PC-3 (cell line): ENCODE data around the gene NET1. TPM values are rescaled to one million over a fixed set of nuclear protein-coding genes. Genes with fewer than 3 reads are reported as not detected.

Experiments used
- ATAC-seq: fragments of 200-7000 bp; cut with Tn5 transposase; 2 replicates; pipeline ENCODE4 v1.9.1; 2020; ENCODE audit warnings: mild to moderate bottlenecking, moderate library complexity
- BruUV-seq: library from RNA; stranded (reverse); fragments of 400-500 nt; replicated peaks from 2 replicates; lab custom pipeline; 2021; lab: Mats Ljungman, UMichigan
- CTCF ChIA-PET: fragments of 300-600 bp; sonication (Branson Sonifier 250); formaldehyde crosslinking; loops from one replicate; lab custom pipeline; 2022; ENCODE audit warnings: antibody characterized with exemption; lab: Charles Lee
- POLR2A ChIA-PET: fragments of 300-600 bp; sonication (Branson Sonifier 250); formaldehyde crosslinking; loops from one replicate; lab custom pipeline; 2022; ENCODE audit warnings: antibody characterized with exemption; ENCODE audit not compliant: unreplicated experiment; lab: Charles Lee
- DNase-seq: peaks from one replicate; pipeline ENCODE4 v3.0.0-alpha.2; 2015
- H2AFZ ChIP-seq: fragments of 300-600 bp; sonication (generic); 2 replicates; pipeline ENCODE4 v1.6.0; 2016; ENCODE audit warnings: antibody characterized with exemption, low read length
- H3F3A ChIP-seq: fragments of 300-600 bp; sonication (generic); one replicate; pipeline ENCODE4 v1.6.0; 2017; ENCODE audit warnings: antibody characterized with exemption, low read length, control low read depth, mild to moderate bottlenecking; ENCODE audit not compliant: unreplicated experiment
- H3K27ac ChIP-seq: fragments of 300-600 bp; sonication (generic); 2 replicates; pipeline ENCODE4 v1.5.1; 2016; ENCODE audit warnings: mild to moderate bottlenecking, low read length
- H3K27me3 ChIP-seq: fragments of 300-600 bp; sonication (generic); 2 replicates; pipeline ENCODE4 v1.6.1; 2016; ENCODE audit warnings: low read length, mixed read lengths
- H3K36me3 ChIP-seq: fragments of 300-600 bp; sonication (generic); 2 replicates; pipeline ENCODE4 v1.6.1; 2016; ENCODE audit warnings: low read depth, mixed run types, low read length, mixed read lengths
- H3K4me1 ChIP-seq: fragments of 300-600 bp; sonication (generic); 2 replicates; pipeline ENCODE4 v1.5.1; 2016; ENCODE audit warnings: low read length; ENCODE audit not compliant: insufficient read depth
- H3K4me2 ChIP-seq: fragments of 300-600 bp; sonication (generic); 2 replicates; pipeline ENCODE4 v1.6.0; 2016; ENCODE audit warnings: low read length
- H3K4me3 ChIP-seq: fragments of 300-600 bp; sonication (generic); 2 replicates; pipeline ENCODE4 v1.5.1; 2016; ENCODE audit warnings: mild to moderate bottlenecking, low read length, mixed read lengths
- H3K79me2 ChIP-seq: fragments of 300-600 bp; sonication (generic); 2 replicates; pipeline ENCODE4 v1.6.1; 2017; ENCODE audit warnings: low read length, mixed read lengths
- H3K9ac ChIP-seq: fragments of 300-600 bp; sonication (generic); 2 replicates; pipeline ENCODE4 v1.6.0; 2016; ENCODE audit warnings: mild to moderate bottlenecking, low read length
- H3K9me2 ChIP-seq: fragments of 300-600 bp; sonication (generic); replicated peaks from 2 replicates; pipeline ENCODE4 v1.6.1; 2016; ENCODE audit warnings: mixed run types, low read length, mixed read lengths
- H3K9me3 ChIP-seq: fragments of 300-600 bp; sonication (generic); 2 replicates; pipeline ENCODE4 v1.6.1; 2016; ENCODE audit warnings: low read length, mixed read lengths
- H4K20me1 ChIP-seq: fragments of 300-600 bp; sonication (generic); 2 replicates; pipeline ENCODE4 v1.6.1; 2016; ENCODE audit warnings: low read length, mixed read lengths
- EZH2 ChIP-seq: fragments of 300-600 bp; sonication (generic); IDR thresholded peaks from one replicate; pipeline ENCODE4 v1.6.1; 2017; ENCODE audit warnings: antibody characterized with exemption, mild to moderate bottlenecking, low read length; ENCODE audit not compliant: unreplicated experiment
- EZH2phosphoT487 ChIP-seq: fragments of 300-600 bp; sonication (generic); IDR thresholded peaks from 2 replicates; pipeline ENCODE4 v1.6.1; 2018; ENCODE audit warnings: mild to moderate bottlenecking, antibody characterized with exemption, low read length, borderline replicate concordance
- intact Hi-C: fragments of 100-400 bp; cut with micrococcal nuclease; formaldehyde crosslinking; loops from 2 replicates; pipeline ENCODE4 v1.9.0; 2023
- total RNA-seq: library from RNA; depleted of rRNA; stranded (reverse); fragments of >200 nt; gene quantifications from 2 replicates; pipeline ENCODE4 v1.2.3, GENCODE V29; 2014
- TF ChIP-seq, protein P1 (sequence below): fragments of 300-600 bp; sonication (generic); conservative IDR thresholded peaks from 2 replicates; pipeline ENCODE4 v1.5.1; 2017; ENCODE audit warnings: antibody characterized with exemption, low read depth, mild to moderate bottlenecking, low read length

NET1 gene
- total RNA-seq, 1 experiment from 2014 or later: 88.2 TPM

DNA sequence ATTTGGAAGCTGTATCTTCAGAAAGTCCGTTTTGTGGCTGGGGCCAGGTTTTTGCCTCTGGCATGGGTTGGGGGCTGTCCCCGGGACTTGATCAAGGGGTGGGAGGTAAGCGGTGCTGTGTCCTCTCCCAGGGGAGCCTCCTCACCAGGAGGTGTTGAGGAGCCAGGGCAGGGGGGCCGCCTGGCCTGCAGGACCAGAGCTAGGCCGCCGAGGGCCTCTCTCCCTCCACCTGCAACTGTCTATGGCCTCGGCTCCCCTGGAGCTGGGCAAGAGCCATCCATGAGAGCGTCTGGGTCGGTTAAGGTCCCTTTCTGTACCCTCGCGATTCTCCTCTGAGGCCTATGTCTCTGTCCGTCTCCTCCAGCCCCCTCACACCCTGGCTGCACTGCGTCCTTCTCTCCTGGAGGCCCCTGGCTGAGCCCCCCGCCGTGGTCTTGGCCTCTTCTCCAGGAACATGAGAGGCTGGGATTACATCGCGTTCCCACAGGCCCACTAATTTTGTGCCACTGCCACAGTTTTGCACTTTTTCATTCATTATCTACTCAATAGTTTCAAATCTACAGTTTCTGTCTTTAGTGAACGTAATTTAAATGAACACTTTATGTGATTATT lies 66.4 kb downstream of the NET1 start:
- ChIA-PET CTCF (no interaction called here), POLR2A (no interaction called here)
- Histone ChIP-seq H3K27me3 (no peaks in the 10 kb centered on the region), H3K9me3 (no peaks in the 10 kb centered on the region), H3K36me3 (no peaks in the 10 kb centered on the region), H3K4me2 (no peak overlapping the region), H3K4me3 (no peak overlapping the region), H4K20me1 (no peaks in the 10 kb centered on the region), H3K9me2 (no peaks in the 10 kb centered on the region), H3K4me1 (no peaks in the 10 kb centered on the region), H3K9ac (no peak overlapping the region), H3F3A (no peaks in the 10 kb centered on the region), H3K79me2 (no peaks in the 10 kb centered on the region), H2AFZ (no peak overlapping the region), H3K27ac (no peak overlapping the region)
- no peak for ATAC-seq
- intact Hi-C loops: no loop called here
- BruUV-seq: no TSS peak
- no peak for DNase-seq
- TF ChIP-seq, protein P1, sequence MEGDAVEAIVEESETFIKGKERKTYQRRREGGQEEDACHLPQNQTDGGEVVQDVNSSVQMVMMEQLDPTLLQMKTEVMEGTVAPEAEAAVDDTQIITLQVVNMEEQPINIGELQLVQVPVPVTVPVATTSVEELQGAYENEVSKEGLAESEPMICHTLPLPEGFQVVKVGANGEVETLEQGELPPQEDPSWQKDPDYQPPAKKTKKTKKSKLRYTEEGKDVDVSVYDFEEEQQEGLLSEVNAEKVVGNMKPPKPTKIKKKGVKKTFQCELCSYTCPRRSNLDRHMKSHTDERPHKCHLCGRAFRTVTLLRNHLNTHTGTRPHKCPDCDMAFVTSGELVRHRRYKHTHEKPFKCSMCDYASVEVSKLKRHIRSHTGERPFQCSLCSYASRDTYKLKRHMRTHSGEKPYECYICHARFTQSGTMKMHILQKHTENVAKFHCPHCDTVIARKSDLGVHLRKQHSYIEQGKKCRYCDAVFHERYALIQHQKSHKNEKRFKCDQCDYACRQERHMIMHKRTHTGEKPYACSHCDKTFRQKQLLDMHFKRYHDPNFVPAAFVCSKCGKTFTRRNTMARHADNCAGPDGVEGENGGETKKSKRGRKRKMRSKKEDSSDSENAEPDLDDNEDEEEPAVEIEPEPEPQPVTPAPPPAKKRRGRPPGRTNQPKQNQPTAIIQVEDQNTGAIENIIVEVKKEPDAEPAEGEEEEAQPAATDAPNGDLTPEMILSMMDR: no peak
- TF ChIP-seq EZH2 (no peak), EZH2phosphoT487 (no peak)

DNA sequence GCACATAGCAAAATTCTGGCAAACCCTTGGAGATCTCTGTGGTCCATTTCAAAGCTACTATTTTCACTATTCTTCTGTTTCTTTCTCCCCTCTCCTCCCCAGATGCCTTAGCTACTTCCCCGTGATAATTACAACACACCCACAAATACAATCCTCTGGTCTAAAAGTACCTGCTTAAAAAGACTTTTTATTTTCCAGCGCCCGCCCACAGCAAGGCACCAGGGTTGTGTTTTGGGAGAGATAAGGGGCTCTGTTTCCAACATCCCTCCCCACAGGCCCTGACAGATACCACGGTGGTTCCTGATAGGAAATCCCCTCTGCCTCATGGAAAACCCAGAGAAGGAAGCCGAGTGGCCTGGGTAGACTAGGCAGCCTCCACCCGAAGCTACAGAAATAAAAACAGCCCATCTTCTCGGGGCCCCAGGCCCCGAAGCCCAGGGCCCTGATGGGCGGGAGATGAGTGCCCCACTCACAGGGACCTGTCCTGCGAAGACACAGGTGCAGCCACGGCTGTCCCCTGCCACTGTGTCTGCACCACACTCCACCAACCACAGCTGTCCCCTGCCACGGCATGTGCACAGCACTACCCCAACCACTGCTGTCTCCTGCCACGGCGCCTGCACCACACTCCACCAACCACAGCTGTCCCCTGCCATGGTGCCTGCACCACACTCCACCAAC lies 67.3 kb downstream of the NET1 start:
- no peak overlapping the region for H3K4me2 ChIP-seq
- intact Hi-C loops: no loop called here
- POLR2A ChIA-PET: no interaction called here
- BruUV-seq: no TSS peak
- H2AFZ ChIP-seq: no peak overlapping the region
- no peaks in the 10 kb centered on the region for H3K79me2 ChIP-seq
- CTCF ChIA-PET: no interaction called here
- TF ChIP-seq EZH2 (no peak), EZH2phosphoT487 (no peak)
- TF ChIP-seq, protein P1: no peak
- no peaks in the 10 kb centered on the region for H3K36me3 ChIP-seq
- no peak overlapping the region for H3K27ac ChIP-seq
- DNase-seq (no peak), ATAC-seq (no peak)
- no peak overlapping the region for H3K9ac ChIP-seq
- no peak overlapping the region for H3K4me3 ChIP-seq
- H3K27me3 ChIP-seq: no peaks in the 10 kb centered on the region
- no peaks in the 10 kb centered on the region for H3K9me2 ChIP-seq
- H4K20me1 ChIP-seq: no peaks in the 10 kb centered on the region
- no peaks in the 10 kb centered on the region for H3F3A ChIP-seq
- H3K4me1 ChIP-seq: no peaks in the 10 kb centered on the region
- H3K9me3 ChIP-seq: no peaks in the 10 kb centered on the region
